K562 (cell line): ENCODE data around the gene UNC5C.

Experiments
- BCLAF1 ChIP-seq, 2 experiments: fragments of 450-650 bp in 1 of 2; IDR thresholded peaks; 2 replicates each; pipeline ENCODE4 v1.6.1; 2011 to 2017; ENCODE audit warnings: low read depth in 2 of 2, antibody characterized with exemption in 1 of 2, borderline replicate concordance in 1 of 2, low read length in 1 of 2, mild to moderate bottlenecking in 1 of 2, mixed read lengths in 1 of 2; ENCODE audit not compliant: control insufficient read depth in 1 of 2
- FOXP1 ChIP-seq: sonication (generic); formaldehyde crosslinking; IDR thresholded peaks from 2 replicates; pipeline ENCODE4 v1.8.0; 2022; ENCODE audit warnings: mild to moderate bottlenecking, missing genetic modification reagents
- MEIS2 ChIP-seq: fragments of 450-650 bp; IDR thresholded peaks from 2 replicates; pipeline ENCODE4 v1.6.1; 2014; ENCODE audit warnings: mild to moderate bottlenecking; ENCODE audit not compliant: partially characterized antibody
- MXI1 ChIP-seq: IDR thresholded peaks from 2 replicates; pipeline ENCODE4 v1.6.1; 2011; ENCODE audit warnings: low read depth, mild to moderate bottlenecking, improper control_type of control experiment, low read length
- MYC ChIP-seq, 2 experiments: fragments of 250-450 bp in 1 of 2; sonication (Bioruptor Pico) in 1 of 2; IDR thresholded peaks; 2 replicates each; pipeline versions ENCODE4 v1.5.1 to v1.6.1; 2012 to 2021; ENCODE audit warnings: low read depth in 2 of 2, borderline replicate concordance in 1 of 2, improper control_type of control experiment in 1 of 2, low read length in 1 of 2, mild to moderate bottlenecking in 1 of 2, moderate library complexity in 1 of 2
- POLR2A ChIP-seq: fragments of 450-650 bp; conservative IDR thresholded peaks from 2 replicates; pipeline ENCODE4 v1.6.1; 2016
- POLR2B ChIP-seq: fragments of 450-650 bp; IDR thresholded peaks from 2 replicates; pipeline ENCODE4 v1.6.1; 2018; ENCODE audit warnings: low read depth; ENCODE audit not compliant: partially characterized antibody
- ZNF274 ChIP-seq: IDR thresholded peaks from 2 replicates; pipeline ENCODE4 v1.6.1; 2011; ENCODE audit warnings: low read depth, mild to moderate bottlenecking, low read length, moderate library complexity, borderline replicate concordance
- TF ChIP-seq, protein P1 (sequence below), 3 experiments: IDR thresholded peaks in 2 of 3; conservative IDR thresholded peaks in 1 of 3; 2 replicates each; pipeline ENCODE4 v1.5.1; 2011 to 2012; ENCODE audit warnings: low read length in 3 of 3, mild to moderate bottlenecking in 3 of 3, control low read depth in 2 of 3, improper control_type of control experiment in 1 of 3, inconsistent platforms in 1 of 3, low read depth in 1 of 3, mixed read lengths in 1 of 3, moderate library complexity in 1 of 3; ENCODE audit not compliant: insufficient read depth in 2 of 3

GRCh38 chr4:95417531-95417930, 131.2 kb downstream of the UNC5C start:
- TF ChIP-seq, protein P1, sequence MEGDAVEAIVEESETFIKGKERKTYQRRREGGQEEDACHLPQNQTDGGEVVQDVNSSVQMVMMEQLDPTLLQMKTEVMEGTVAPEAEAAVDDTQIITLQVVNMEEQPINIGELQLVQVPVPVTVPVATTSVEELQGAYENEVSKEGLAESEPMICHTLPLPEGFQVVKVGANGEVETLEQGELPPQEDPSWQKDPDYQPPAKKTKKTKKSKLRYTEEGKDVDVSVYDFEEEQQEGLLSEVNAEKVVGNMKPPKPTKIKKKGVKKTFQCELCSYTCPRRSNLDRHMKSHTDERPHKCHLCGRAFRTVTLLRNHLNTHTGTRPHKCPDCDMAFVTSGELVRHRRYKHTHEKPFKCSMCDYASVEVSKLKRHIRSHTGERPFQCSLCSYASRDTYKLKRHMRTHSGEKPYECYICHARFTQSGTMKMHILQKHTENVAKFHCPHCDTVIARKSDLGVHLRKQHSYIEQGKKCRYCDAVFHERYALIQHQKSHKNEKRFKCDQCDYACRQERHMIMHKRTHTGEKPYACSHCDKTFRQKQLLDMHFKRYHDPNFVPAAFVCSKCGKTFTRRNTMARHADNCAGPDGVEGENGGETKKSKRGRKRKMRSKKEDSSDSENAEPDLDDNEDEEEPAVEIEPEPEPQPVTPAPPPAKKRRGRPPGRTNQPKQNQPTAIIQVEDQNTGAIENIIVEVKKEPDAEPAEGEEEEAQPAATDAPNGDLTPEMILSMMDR (IDR thresholded peaks at IDR 0.05 in 2 of 3, conservative IDR thresholded peaks at IDR 0.05 in 1 of 3; ENCODE audit: insufficient read depth in 2 of 3, low read depth in 1 of 3, low read length in 3 of 3), result no peak
- TF ChIP-seq MEIS2 (no peak), POLR2A (no peak), BCLAF1 (IDR thresholded peaks at IDR 0.05; ENCODE audit: borderline replicate concordance in 1 of 2, control insufficient read depth in 1 of 2, low read depth in 2 of 2, low read length in 1 of 2) (no peak), MYC (IDR thresholded peaks at IDR 0.05; ENCODE audit: low read depth, low read length) (no peak), MYC (CRISPR knock-in tag; IDR thresholded peaks at IDR 0.05; ENCODE audit: borderline replicate concordance, low read depth) (no peak), MXI1 (no peak), ZNF274 (no peak), POLR2B (no peak), FOXP1 (CRISPR knock-in tag) (no peak)
